Mucosa of gallbladder (tissue), 1 donor: Measurements from ENCODE around the gene CD3E. TPM values are rescaled to one million over a fixed set of nuclear protein-coding genes. Genes with fewer than 3 reads are reported as not detected.

Experiments
- DNase-seq: peaks from one replicate; pipeline ENCODE4 v3.0.0-alpha.2; 2020; ENCODE audit warnings: low spot score
- total RNA-seq: library from RNA; stranded (reverse); gene quantifications from one replicate; pipeline ENCODE4 v1.2.1, GENCODE V29; 2021
- donor health status: DM: no; HTN: no; CAD: no.

Gene CD3E
- total RNA-seq, result 15.7 TPM

DNA sequence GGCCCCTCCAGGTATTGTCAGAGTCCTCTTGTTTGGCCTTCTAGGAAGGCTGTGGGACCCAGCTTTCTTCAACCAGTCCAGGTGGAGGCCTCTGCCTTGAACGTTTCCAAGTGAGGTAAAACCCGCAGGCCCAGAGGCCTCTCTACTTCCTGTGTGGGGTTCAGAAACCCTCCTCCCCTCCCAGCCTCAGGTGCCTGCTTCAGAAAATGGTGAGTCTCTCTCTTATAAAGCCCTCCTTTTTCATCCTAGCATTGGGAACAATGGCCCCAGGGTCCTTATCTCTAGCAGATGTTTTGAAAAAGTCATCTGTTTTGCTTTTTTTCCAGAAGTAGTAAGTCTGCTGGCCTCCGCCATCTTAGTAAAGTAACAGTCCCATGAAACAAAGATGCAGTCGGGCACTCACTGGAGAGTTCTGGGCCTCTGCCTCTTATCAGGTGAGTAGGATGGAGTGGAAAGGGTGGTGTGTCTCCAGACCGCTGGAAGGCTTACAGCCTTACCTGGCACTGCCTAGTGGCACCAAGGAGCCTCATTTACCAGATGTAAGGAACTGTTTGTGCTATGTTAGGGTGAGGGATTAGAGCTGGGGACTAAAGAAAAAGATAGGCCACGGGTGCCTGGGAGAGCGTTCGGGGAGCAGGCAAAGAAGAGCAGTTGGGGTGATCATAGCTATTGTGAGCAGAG, at the start of gene CD3E:
Gene CD3E (plus strand): TSS at position 163 of the 681 bp plus-strand sequence. CDS start 223 bp downstream, at position 386.
- DNase-seq, result no peak

DNA sequence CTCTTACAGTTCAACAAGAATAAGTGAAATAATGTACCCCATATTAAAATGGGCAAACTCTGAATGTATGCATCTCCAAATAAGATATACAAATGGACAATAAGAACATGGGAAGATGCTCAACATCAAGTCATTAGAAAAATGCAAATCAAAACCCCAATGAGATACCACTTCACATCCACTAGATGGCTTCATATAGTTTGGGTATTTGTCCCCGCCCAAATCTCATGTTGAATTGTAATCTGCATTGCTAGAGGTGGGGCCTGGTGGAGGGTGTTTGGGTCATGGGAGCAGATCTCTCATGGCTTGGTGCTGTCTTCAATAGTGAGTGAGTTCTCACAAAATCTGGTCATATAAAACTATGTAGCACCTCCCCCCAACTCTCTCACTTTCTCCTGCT, 46.1 kb upstream of the CD3E start:
- no peak for DNase-seq

DNA sequence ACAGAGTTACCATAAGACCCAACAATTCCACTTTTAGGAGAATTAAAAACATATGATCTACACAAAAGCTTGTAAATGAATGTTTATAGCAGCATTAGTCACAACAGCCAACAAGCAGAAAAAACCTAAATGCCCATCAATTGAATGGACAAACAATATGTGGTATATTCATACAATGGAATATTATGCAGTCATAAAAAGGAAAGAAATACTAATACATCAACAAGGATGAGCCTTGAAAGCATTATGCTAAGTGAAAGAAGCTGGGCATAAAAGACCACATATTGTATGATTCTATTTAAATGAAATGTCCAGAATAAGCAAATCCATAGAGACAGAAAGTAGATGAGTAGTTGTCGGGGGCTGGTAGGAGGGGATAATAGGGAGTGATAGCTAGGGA, 45.4 kb upstream of the CD3E start:
- DNase-seq, result no peak

DNA sequence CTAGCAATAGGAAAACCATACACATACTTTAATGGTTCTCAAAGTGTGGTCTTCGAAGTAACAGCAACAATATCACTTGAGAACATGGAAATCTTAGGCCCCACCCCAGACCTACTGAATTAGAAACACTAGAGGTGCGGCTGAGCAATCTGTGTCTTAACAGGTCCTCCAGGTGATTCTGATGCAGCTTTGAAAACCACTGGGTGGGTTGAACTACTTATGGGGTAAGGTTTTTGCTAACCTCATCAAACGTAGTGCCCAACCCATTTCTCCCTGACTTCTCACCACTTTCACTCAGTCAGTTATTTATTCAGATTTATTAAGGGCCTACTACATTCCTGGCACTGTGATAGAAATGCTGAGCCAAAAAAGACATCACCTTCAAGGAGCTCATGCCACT, 44.2 kb upstream of the CD3E start:
- DNase-seq, result no peak

DNA sequence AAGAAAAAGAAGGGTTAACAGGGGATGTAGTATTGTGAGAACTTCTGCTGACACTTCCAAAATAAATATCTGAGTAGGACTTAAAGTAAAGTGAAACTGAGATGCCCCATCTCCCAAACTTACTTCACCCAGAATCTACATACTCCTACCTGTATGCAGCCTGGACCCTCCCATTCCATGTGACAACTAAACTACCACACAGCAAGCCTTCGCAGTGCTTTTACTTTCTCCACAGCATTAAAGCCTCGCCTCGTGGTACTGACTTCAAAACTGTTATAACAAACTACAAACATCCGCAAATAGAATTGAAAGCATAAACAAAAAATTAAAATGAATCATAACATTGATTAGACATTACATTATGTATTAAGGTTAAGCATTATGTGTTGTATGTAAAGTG, 41.4 kb upstream of the CD3E start:
- no peak for DNase-seq

DNA sequence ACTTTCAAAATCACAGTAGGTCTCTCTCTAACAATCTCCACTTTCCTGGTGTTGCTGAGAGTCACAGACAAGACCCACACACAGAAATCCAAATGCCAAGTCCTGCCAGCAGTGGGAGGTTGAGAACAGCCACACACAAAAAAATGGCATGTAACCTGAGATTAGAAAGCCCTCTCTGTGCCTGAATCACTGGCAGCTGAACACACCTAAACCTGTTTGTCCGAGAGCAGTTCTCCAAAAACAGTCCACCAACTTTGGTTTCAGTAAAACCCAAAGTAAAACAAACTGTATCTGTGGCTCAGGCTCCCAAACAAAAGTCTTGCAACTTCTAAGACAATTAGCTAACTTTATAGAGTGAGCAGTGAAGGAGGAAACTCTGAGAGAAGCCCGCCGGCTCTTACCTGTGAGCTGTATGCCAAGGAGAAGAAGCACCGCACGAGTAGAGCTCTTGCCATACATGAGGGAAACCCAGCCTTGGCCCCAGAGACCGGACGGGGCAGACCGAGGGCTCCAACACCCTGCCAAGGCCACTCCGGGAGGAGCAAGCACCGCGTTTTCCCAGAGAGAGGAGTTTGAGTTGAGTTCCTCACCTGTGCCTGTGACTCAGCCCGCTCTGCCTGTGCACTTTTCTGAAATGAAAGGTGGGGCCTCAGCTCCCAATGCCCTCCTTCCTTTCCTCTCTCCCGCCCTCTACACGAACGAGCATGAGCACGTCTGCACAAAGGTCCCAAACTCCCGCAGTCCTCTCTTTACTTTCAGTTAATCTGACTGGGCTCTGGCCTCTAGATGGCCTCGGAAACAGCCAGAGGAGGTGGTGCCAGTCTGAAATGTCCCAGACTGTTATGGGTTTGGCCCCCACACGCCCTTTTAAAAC, 40.6 kb upstream of the CD3E start, which contains the start of gene MPZL2:
Gene MPZL2 (minus strand): TSS at position 603 of the 874 bp plus-strand sequence. CDS start 144 bp downstream, at position 459.
- peak; percentile 80 for DNase-seq

DNA sequence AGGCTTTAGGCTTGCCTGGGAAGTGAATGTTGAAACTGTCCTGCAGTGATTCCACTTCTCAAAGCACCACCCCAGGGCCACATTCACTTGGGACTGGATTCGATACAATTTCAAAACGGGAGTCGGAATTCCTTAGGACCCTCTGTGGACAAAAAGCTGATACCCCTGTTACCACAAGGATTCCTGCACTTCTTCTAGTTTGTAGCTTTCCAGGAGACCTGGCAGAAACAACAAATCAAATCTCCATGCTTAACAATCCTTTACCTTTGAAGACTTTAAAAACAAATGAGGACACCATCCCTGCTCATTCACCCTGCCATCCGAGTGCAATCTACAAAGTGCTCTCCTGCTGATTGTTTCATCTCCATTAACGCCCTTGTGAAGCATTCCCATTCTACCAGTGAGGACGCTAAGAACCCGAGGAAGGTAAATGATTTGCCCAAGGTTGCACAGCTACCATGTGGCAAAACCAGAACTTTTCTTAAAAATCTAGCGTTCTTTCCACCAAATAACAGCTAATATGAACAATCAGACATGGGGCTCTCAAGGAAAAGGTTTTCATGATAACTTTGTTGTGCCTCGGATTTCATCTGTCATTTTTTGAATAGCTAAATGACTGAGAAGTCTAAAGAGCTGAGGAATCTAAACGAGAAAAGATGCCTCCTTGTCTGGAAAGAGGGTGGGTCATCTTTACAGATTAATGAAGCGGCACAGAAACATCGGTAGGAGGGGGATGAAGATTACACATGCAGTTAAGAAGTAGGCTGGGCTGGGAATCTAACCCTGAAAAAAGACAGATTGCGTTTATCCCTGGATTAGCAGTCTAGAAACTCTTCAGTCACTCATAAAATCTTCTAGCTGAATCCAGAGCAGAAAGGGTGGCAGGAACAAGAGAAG, 39.7 kb upstream of the CD3E start:
- DNase-seq, result no peak

DNA sequence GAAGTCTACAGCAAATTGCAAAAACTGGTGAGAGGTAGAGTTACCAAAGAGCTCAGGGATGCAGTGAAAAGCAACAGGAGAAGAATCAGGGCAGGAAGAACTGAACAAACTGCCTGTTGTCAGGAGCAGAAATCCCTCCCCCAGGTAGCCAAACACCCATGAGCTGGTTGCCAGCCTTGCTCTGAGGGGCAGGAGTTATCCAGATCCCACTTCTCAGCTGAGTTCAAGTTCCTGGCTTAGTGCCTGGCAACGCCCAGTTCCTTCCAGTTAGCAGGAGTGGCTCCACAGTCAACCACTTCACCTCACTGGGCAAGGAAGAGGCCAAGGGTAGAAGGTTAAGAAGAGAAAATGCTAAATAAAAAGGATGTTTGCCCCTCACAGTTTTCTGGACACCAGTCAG, 38.6 kb upstream of the CD3E start:
- DNase-seq, result peak; percentile 62

DNA sequence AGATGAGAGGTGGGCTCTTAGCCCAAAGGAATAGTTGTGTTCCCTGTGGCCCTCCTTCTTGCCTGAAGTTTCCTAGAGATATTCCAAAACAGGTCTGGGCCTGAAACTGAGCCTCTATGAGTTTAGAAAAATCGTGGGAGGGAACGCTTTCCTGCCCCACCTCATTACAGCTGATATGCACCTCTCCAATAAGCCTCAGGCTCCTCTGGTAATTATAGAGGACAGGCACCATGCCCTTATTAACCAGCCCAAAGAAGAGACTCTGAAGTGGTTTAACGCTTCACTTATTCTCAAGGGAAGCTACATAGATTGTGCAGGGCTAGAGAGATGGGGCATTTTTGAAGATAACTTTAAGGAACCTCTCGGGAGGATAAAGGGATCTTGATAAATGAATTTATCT, 37.0 kb upstream of the CD3E start:
- no peak for DNase-seq

DNA sequence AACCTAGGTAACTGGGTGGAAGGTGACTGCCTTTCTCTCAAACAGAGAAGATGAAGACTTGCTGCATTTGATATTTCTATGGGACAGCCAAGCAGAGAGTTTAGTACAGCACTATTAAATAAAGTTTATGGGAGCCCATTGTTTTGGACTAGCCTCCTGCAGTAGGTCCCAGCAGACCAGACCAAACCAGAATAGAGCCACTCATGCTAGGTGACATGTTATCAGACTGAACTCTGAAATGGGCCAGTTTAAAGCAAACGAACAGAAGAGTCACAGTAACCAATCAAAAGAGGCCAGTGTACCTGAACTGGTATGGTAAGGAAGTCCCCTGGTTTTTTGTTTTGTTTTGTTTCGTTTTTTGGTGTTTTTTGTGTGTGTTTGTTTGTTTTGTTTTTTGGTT, 32.5 kb upstream of the CD3E start:
- DNase-seq, result no peak

DNA sequence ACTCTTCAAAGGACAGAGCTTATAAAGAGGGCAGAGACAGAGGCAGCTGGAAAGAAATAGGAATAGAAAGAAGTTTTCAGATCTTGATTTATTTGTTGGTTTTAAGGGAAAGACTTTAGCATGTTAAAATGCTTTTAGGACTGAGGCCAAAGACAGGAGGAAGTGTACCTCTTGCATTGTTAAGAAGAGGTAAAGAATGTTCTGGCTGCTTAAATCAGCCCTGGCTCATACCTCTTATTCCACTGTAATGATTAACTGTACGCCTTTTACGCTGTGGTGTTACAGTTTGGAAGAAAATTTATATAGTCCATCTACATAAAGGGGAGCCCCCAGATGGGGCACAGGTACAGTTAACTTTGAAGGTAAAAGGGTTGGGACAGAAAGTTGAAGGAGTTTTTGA, 30.3 kb upstream of the CD3E start:
- DNase-seq, result peak; percentile 27

DNA sequence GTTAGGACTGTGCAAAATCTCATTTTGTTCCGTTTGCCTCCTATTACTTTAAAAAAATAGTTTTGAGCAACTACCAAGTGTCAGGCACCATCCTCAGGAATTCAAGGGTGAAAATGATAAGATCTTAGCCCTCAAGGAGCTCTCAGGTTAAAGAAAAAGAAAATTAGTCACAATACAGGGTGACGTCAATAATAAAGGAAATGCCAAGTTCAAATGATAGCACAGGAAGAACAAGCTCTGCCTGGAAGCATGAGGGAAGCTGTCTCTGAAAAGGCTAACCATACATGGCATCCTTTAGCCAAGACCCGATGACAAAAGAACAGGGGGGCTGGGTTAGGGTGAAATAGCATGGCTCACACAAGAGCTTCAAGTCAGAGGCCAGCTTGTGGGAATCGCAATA, 29.4 kb upstream of the CD3E start:
- DNase-seq, result no peak

DNA sequence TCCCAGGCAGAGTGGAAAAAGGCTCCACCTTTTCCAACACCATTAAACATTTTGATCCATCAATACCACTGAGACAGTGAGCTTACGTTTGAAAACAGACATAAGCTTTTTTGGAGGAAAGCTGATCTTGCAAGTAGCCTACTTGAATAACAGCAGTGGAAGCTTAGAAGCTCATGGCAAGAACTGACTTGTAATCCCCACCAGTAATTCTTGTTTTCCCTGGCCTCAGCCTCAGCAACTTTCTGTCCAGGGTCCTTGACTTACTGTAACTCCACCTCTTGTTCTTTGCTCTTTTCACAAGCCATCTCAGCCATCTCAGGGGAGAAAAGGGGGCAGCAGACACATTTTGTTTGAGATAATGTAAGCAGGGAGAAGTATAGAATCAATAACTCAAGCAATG, 28.1 kb upstream of the CD3E start:
- DNase-seq, result no peak

DNA sequence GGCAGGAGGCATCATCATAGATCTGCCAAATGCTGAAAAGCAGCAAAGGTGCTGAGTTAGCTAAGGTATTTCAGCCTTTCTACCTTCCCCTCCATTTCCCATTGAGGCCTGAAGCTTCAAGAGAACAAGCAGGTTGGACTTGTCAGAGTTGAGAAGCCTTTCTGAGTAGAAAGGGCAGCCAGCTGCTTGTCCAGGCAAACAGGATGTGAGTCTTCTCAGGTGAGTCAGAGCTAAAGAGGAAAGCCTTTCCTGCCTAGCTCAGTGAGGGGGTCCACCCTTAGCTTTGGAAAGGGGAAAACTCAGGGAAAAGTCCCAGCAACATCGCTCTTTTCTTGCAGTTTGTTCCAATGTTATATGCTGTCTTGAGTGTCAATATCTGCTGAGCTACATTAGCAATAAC, 27.2 kb upstream of the CD3E start:
- no peak for DNase-seq

DNA sequence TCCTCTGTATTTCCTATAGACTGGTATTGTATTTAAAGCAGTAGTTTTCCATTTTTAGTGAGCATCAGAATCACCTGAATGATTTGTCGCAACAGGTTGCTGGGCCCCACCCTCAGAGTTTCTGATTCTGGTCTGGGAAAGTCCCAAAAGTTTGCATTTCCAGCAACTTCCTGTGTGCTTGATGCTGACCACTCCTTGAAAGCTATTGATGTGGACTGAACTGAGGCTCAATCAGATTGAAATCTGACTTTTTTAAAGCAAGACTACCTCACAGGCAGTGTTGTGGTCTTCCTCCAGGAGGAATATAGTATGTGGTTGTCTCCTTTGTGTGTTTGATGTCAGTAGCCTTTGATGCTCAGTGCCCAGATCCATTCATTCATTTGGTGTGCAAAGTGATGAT, 23.2 kb upstream of the CD3E start:
- DNase-seq, result no peak

DNA sequence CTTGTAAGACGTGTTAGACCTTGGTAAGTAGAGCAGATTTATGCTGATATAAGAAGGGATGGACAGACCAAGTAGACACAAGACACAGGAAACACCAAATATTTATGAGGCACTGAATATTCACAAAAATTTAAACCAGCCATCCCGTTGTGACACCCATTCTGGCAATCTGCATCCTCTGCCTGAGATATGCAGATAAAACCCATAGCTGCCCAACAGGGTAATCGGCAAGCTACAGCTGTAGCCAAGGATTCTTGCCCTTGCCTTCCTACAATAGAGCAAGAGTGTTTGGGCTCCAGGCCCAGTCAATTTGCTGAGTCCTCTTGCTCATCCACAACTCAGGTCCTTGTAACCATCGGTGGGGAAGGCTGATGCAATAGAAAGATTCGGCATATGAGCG, 21.9 kb upstream of the CD3E start:
- no peak for DNase-seq

DNA sequence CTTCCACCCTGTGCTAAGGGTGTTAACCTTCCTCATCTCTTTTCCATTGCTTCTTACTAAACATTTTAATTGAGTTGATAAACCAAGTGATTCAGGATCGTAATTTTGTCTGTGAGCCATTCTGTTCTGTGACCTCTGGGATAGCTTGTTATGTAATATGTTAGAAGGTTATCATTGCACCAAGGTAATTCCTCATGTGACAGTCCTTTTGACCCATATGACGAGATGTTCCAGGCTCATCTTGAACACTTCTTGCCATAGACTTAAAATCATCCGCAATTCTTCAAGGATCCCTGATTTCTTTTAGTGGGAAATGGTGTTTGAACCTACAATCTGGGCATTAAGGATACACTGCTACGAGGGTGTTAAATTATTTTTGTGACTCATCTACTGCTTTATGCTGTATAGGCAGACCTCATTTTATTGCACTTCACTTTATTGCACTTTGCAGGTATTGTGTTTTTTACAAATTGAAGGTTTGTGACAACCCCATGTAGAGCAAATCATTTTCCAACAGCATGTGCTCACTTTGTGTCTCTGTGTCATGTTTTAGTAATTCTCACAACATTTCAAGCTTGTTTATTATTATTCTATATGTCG, 21.4 kb upstream of the CD3E start:
- DNase-seq, result no peak

DNA sequence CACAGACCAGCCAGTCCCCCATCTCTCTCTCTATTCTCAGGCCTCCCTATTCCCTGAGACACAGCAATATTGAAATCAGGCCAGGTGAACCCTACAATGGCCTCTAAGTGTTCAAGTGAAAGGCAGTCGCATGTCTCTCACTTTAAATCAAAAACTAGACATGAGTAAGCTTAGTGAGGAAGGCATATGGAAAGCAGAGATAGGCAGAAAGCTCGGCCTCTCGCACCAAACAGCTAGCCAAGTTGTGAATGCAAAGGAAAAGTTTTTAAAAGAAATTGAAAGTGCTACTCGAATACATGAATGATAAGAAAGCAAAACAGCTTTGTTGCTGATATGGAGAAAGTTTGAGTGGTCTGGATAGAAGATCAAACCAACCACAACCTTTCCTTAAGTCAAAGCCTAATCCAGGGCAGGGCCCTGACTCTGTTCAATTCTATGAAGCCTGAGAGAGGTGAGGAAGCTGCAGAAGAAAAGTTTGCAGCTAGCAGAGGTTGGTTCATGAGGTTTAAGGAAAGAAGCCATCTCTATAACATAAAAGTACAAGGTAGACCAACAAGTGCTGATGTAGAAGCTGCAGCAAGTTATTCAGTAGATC, 20.7 kb upstream of the CD3E start:
- no peak for DNase-seq

DNA sequence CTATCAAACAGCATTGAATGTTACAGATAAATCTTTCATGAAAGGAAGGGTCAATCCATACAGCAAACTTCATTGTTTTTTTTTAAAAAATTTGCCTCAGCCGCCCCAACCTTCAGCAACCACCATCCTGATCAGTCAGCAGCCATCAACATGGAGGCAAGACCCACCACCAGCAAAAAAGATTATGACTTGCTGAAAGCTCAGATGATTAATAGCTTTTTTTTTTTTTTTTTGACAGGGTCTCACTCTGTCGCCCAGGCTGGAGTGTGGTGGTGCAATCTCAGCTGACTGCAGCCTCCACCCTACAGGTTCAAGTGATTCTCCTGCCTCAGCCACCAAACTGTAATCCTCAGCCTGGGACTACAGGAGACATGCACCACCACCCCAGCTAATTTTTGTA, 18.0 kb upstream of the CD3E start:
- DNase-seq, result no peak

DNA sequence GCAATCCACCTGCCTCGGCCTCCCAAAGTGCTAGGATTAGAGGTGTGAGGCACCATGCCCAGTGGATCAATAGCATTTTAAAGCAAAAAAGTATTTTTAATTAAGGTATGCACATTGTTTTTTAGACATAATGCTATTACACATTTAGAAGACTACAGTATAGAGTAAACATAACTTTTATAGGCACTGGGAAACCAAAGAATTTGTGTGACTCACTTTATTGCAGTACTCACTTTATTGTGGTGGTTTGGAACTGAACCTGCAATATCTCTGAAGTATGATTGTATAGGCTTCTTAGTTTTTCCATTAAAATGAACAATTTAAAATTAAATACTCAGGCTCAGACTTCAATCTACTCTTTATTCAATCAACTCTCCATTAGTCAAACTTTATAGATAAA, 17.5 kb upstream of the CD3E start:
- DNase-seq, result no peak

DNA sequence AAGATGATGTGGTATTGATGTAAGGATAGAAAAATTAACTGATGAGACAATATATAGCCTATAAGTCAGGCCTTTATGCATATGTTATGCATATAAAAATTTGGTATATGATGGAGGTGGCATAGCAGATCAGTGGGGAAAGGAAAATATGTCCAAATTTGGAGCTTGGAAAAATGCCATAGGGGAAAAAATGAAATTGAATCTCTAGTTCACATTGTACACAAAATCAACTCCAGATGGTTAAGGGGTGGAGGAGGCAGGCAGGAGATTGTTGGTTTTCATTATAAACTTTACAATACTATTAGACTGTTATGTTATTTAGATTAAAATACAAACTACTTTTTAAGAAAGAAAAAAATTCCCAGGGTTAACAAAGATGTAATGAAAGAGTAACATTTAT, 15.1 kb upstream of the CD3E start:
- DNase-seq, result no peak
